Measurements from ENCODE around the gene SLC7A1. TPM values are rescaled to one million over a fixed set of nuclear protein-coding genes. Genes with fewer than 3 reads are reported as not detected.
A peak's percentile ranks its signal among the peaks of the same experiment; 100 is the strongest.

The SLC7A1 gene
- total and polyA plus RNA-seq, 2 of the 13 experiments (the other 11 are each of a cell fraction or from before 2014, with no cell fraction given) = 14.5 to 15.3 TPM

DNA sequence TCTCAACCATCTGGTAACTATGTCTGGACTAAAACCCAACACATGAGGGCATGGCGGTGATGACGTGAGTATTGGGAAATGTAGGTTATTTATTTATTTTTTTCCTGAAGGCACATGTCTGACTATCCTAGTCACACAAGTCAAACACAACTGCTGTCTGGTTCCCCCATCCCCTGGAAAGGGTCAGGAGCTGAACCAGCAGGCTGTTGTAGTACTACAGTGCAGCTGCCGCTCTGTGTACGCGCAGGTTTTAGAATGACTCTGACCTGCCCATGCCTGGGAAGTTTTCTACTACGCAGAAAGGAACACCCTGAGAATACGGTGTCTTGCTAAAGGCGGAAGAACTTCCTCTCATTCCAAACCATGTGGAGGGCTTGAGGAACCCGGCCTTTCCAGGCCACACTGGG is 1.2 kb downstream of the SLC7A1 start (continued):
- TF ChIP-seq, protein P1, sequence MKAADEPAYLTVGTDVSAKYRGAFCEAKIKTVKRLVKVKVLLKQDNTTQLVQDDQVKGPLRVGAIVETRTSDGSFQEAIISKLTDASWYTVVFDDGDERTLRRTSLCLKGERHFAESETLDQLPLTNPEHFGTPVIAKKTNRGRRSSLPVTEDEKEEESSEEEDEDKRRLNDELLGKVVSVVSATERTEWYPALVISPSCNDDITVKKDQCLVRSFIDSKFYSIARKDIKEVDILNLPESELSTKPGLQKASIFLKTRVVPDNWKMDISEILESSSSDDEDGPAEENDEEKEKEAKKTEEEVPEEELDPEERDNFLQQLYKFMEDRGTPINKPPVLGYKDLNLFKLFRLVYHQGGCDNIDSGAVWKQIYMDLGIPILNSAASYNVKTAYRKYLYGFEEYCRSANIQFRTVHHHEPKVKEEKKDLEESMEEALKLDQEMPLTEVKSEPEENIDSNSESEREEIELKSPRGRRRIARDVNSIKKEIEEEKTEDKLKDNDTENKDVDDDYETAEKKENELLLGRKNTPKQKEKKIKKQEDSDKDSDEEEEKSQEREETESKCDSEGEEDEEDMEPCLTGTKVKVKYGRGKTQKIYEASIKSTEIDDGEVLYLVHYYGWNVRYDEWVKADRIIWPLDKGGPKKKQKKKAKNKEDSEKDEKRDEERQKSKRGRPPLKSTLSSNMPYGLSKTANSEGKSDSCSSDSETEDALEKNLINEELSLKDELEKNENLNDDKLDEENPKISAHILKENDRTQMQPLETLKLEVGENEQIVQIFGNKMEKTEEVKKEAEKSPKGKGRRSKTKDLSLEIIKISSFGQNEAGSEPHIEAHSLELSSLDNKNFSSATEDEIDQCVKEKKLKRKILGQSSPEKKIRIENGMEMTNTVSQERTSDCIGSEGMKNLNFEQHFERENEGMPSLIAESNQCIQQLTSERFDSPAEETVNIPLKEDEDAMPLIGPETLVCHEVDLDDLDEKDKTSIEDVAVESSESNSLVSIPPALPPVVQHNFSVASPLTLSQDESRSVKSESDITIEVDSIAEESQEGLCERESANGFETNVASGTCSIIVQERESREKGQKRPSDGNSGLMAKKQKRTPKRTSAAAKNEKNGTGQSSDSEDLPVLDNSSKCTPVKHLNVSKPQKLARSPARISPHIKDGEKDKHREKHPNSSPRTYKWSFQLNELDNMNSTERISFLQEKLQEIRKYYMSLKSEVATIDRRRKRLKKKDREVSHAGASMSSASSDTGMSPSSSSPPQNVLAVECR (CRISPR knock-in tag; IDR thresholded peaks at IDR 0.05; ENCODE audit: borderline replicate concordance) = peak; percentile 32; the same call in 1 of the 2 replicates
- TF ChIP-seq CREM (IDR thresholded peaks at IDR 0.05) (peak; percentile 36; the same call in 1 of the 2 replicates), CREM (CRISPR knock-in tag; IDR thresholded peaks at IDR 0.05) (no peak), FOSL2 (CRISPR knock-in tag; IDR thresholded peaks at IDR 0.05) (peak; percentile 62), KDM4B (CRISPR knock-in tag; IDR thresholded peaks at IDR 0.05) (0 out of 2 replicates have a peak, but pooled peaks have one; percentile 69), ATAD3A (CRISPR knock-in tag; IDR thresholded peaks at IDR 0.05) (no peak), ZNF607 (CRISPR knock-in tag; IDR thresholded peaks at IDR 0.05; ENCODE audit: borderline replicate concordance) (0 out of 2 replicates have a peak, but pooled peaks have one; percentile 2), ZNF382 (CRISPR knock-in tag; IDR thresholded peaks at IDR 0.05; ENCODE audit: borderline replicate concordance) (no peak), BCL6 (CRISPR knock-in tag; IDR thresholded peaks at IDR 0.05) (peak; percentile 19; the same call in 1 of the 2 replicates), FOXC1 (CRISPR knock-in tag; IDR thresholded peaks at IDR 0.05; ENCODE audit: borderline replicate concordance) (no peak), ZSCAN30 (CRISPR knock-in tag; IDR thresholded peaks at IDR 0.05) (no peak), ZNF564 (CRISPR knock-in tag; IDR thresholded peaks at IDR 0.05) (no peak), RBM22 (optimal IDR thresholded peaks at IDR 0.05; ENCODE audit: low read length) (no peak), ZNF12 (CRISPR knock-in tag; IDR thresholded peaks at IDR 0.05) (no peak), KAT8 (CRISPR knock-in tag; IDR thresholded peaks at IDR 0.05) (no peak), POLR2A (IDR thresholded peaks at IDR 0.05; ENCODE audit: insufficient read depth in 1 of 2, low read depth in 2 of 2, low read length in 2 of 2) (peak; percentile 10 to 83; a peak in 2 of 4 replicates), MXI1 (IDR thresholded peaks at IDR 0.05; ENCODE audit: borderline replicate concordance, low read depth, low read length) (peak; percentile 34; the same call in 1 of the 3 replicates), FOXK1 (CRISPR knock-in tag; IDR thresholded peaks at IDR 0.05; ENCODE audit: borderline replicate concordance, low read depth) (peak; percentile 61; the same call in 1 of the 2 replicates), ZSCAN9 (CRISPR knock-in tag; IDR thresholded peaks at IDR 0.05; ENCODE audit: borderline replicate concordance) (peak; percentile 35; the same call in 1 of the 2 replicates), ASH2L (IDR thresholded peaks at IDR 0.05; ENCODE audit: insufficient read length, low read depth, low read length) (peak; percentile 45)
- TF ChIP-seq, protein P2, sequence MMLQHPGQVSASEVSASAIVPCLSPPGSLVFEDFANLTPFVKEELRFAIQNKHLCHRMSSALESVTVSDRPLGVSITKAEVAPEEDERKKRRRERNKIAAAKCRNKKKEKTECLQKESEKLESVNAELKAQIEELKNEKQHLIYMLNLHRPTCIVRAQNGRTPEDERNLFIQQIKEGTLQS (CRISPR knock-in tag; IDR thresholded peaks at IDR 0.05) = peak; percentile 35; the same call in 1 of the 2 replicates
- TF ChIP-seq, protein P3, sequence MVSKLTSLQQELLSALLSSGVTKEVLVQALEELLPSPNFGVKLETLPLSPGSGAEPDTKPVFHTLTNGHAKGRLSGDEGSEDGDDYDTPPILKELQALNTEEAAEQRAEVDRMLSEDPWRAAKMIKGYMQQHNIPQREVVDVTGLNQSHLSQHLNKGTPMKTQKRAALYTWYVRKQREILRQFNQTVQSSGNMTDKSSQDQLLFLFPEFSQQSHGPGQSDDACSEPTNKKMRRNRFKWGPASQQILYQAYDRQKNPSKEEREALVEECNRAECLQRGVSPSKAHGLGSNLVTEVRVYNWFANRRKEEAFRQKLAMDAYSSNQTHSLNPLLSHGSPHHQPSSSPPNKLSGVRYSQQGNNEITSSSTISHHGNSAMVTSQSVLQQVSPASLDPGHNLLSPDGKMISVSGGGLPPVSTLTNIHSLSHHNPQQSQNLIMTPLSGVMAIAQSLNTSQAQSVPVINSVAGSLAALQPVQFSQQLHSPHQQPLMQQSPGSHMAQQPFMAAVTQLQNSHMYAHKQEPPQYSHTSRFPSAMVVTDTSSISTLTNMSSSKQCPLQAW (CRISPR knock-in tag; IDR thresholded peaks at IDR 0.05) = 0 out of 2 replicates have a peak, but pooled peaks have one; percentile 38
- TF ChIP-seq, protein P4, sequence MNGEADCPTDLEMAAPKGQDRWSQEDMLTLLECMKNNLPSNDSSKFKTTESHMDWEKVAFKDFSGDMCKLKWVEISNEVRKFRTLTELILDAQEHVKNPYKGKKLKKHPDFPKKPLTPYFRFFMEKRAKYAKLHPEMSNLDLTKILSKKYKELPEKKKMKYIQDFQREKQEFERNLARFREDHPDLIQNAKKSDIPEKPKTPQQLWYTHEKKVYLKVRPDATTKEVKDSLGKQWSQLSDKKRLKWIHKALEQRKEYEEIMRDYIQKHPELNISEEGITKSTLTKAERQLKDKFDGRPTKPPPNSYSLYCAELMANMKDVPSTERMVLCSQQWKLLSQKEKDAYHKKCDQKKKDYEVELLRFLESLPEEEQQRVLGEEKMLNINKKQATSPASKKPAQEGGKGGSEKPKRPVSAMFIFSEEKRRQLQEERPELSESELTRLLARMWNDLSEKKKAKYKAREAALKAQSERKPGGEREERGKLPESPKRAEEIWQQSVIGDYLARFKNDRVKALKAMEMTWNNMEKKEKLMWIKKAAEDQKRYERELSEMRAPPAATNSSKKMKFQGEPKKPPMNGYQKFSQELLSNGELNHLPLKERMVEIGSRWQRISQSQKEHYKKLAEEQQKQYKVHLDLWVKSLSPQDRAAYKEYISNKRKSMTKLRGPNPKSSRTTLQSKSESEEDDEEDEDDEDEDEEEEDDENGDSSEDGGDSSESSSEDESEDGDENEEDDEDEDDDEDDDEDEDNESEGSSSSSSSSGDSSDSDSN (CRISPR knock-in tag; IDR thresholded peaks at IDR 0.05) = peak; percentile 29; the same call in 1 of the 2 replicates
